Measurements from ENCODE around the gene COA6. TPM values are rescaled to one million over a fixed set of nuclear protein-coding genes. Genes with fewer than 3 reads are reported as not detected.

Gene COA6
- total and polyA plus RNA-seq, 2 of the 13 experiments (the other 11 are each of a cell fraction or from before 2014, with no cell fraction given) = 32.4 to 104 TPM

DNA sequence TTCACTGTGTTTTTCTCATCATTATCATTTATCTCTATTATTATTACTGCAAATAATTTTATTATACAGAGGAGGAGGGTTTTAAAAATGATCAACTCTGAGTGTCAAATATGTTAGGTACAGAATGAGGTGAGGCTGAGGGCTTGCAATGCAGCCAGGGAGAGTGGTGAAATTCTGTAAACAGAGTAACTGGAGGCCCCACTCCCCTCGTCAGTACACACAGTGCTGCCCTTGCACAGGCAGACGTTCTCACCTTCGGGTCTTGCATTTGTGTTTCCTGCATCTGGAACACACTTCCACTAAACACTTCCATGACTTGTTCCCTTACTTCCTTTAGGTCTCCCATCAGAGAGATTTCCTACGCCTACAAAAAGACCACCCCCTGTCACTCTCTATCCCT lies 24.3 kb upstream of the COA6 start (continued):
- TF ChIP-seq, protein P1, sequence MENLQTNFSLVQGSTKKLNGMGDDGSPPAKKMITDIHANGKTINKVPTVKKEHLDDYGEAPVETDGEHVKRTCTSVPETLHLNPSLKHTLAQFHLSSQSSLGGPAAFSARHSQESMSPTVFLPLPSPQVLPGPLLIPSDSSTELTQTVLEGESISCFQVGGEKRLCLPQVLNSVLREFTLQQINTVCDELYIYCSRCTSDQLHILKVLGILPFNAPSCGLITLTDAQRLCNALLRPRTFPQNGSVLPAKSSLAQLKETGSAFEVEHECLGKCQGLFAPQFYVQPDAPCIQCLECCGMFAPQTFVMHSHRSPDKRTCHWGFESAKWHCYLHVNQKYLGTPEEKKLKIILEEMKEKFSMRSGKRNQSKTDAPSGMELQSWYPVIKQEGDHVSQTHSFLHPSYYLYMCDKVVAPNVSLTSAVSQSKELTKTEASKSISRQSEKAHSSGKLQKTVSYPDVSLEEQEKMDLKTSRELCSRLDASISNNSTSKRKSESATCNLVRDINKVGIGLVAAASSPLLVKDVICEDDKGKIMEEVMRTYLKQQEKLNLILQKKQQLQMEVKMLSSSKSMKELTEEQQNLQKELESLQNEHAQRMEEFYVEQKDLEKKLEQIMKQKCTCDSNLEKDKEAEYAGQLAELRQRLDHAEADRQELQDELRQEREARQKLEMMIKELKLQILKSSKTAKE (CRISPR knock-in tag; IDR thresholded peaks at IDR 0.05; ENCODE audit: borderline replicate concordance) = no peak
- TF ChIP-seq ZBTB21 (CRISPR knock-in tag; IDR thresholded peaks at IDR 0.05) = no peak
- TF ChIP-seq, protein P2, sequence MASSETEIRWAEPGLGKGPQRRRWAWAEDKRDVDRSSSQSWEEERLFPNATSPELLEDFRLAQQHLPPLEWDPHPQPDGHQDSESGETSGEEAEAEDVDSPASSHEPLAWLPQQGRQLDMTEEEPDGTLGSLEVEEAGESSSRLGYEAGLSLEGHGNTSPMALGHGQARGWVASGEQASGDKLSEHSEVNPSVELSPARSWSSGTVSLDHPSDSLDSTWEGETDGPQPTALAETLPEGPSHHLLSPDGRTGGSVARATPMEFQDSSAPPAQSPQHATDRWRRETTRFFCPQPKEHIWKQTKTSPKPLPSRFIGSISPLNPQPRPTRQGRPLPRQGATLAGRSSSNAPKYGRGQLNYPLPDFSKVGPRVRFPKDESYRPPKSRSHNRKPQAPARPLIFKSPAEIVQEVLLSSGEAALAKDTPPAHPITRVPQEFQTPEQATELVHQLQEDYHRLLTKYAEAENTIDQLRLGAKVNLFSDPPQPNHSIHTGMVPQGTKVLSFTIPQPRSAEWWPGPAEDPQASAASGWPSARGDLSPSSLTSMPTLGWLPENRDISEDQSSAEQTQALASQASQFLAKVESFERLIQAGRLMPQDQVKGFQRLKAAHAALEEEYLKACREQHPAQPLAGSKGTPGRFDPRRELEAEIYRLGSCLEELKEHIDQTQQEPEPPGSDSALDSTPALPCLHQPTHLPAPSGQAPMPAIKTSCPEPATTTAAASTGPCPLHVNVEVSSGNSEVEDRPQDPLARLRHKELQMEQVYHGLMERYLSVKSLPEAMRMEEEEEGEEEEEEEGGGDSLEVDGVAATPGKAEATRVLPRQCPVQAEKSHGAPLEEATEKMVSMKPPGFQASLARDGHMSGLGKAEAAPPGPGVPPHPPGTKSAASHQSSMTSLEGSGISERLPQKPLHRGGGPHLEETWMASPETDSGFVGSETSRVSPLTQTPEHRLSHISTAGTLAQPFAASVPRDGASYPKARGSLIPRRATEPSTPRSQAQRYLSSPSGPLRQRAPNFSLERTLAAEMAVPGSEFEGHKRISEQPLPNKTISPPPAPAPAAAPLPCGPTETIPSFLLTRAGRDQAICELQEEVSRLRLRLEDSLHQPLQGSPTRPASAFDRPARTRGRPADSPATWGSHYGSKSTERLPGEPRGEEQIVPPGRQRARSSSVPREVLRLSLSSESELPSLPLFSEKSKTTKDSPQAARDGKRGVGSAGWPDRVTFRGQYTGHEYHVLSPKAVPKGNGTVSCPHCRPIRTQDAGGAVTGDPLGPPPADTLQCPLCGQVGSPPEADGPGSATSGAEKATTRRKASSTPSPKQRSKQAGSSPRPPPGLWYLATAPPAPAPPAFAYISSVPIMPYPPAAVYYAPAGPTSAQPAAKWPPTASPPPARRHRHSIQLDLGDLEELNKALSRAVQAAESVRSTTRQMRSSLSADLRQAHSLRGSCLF (CRISPR knock-in tag; IDR thresholded peaks at IDR 0.05; ENCODE audit: borderline replicate concordance) = no peak
- no peak for TF ChIP-seq EED (CRISPR knock-in tag; IDR thresholded peaks at IDR 0.05)
- TF ChIP-seq NR1H2 (CRISPR knock-in tag; IDR thresholded peaks at IDR 0.05; ENCODE audit: borderline replicate concordance, low read depth) = no peak
- no peak for TF ChIP-seq ZNF564 (CRISPR knock-in tag; IDR thresholded peaks at IDR 0.05)
- TF ChIP-seq HMGA1 (CRISPR knock-in tag; conservative IDR thresholded peaks at IDR 0.05) = no peak
- TF ChIP-seq ZNF263 (CRISPR knock-in tag; IDR thresholded peaks at IDR 0.05) = no peak
- no peak for TF ChIP-seq ZNF282 (IDR thresholded peaks at IDR 0.05; ENCODE audit: partially characterized antibody)
- TF ChIP-seq ZNF33B (CRISPR knock-in tag; IDR thresholded peaks at IDR 0.05) = no peak
- no peak for TF ChIP-seq CBX5 (CRISPR knock-in tag; IDR thresholded peaks at IDR 0.05; ENCODE audit: borderline replicate concordance)
- no peak for TF ChIP-seq SRSF9 (IDR thresholded peaks at IDR 0.05; ENCODE audit: borderline replicate concordance, insufficient read depth, low read depth, low read length, poor library complexity, severe bottlenecking)
- TF ChIP-seq ZNF432 (CRISPR knock-in tag; IDR thresholded peaks at IDR 0.05; ENCODE audit: borderline replicate concordance) = no peak
- TF ChIP-seq ZNF138 (CRISPR knock-in tag; IDR thresholded peaks at IDR 0.05; ENCODE audit: low read depth) = no peak
- TF ChIP-seq, protein P3, sequence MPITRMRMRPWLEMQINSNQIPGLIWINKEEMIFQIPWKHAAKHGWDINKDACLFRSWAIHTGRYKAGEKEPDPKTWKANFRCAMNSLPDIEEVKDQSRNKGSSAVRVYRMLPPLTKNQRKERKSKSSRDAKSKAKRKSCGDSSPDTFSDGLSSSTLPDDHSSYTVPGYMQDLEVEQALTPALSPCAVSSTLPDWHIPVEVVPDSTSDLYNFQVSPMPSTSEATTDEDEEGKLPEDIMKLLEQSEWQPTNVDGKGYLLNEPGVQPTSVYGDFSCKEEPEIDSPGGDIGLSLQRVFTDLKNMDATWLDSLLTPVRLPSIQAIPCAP (CRISPR knock-in tag; IDR thresholded peaks at IDR 0.05; ENCODE audit: low read depth) = no peak
- no peak for TF ChIP-seq STAT5B (CRISPR knock-in tag; IDR thresholded peaks at IDR 0.05)
- no peak for TF ChIP-seq HNRNPLL (IDR thresholded peaks at IDR 0.05; ENCODE audit: low read depth, low read length, poor library complexity, severe bottlenecking)
- TF ChIP-seq ZNF354B (CRISPR knock-in tag; IDR thresholded peaks at IDR 0.05) = no peak
- TF ChIP-seq, protein P4, sequence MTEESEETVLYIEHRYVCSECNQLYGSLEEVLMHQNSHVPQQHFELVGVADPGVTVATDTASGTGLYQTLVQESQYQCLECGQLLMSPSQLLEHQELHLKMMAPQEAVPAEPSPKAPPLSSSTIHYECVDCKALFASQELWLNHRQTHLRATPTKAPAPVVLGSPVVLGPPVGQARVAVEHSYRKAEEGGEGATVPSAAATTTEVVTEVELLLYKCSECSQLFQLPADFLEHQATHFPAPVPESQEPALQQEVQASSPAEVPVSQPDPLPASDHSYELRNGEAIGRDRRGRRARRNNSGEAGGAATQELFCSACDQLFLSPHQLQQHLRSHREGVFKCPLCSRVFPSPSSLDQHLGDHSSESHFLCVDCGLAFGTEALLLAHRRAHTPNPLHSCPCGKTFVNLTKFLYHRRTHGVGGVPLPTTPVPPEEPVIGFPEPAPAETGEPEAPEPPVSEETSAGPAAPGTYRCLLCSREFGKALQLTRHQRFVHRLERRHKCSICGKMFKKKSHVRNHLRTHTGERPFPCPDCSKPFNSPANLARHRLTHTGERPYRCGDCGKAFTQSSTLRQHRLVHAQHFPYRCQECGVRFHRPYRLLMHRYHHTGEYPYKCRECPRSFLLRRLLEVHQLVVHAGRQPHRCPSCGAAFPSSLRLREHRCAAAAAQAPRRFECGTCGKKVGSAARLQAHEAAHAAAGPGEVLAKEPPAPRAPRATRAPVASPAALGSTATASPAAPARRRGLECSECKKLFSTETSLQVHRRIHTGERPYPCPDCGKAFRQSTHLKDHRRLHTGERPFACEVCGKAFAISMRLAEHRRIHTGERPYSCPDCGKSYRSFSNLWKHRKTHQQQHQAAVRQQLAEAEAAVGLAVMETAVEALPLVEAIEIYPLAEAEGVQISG (CRISPR knock-in tag; IDR thresholded peaks at IDR 0.05) = peak; percentile 40; the same call in 1 of the 2 replicates

All from HepG2 (cell line).